HG03571 (cell line): ENCODE results near the gene TMEM253.

Experiments used
- ATAC-seq: cut with Tn5 transposase; IDR thresholded peaks from one replicate; pipeline ENCODE4 v1.9.1; 2021; ENCODE audit not compliant: unreplicated experiment

Gene TMEM253

DNA sequence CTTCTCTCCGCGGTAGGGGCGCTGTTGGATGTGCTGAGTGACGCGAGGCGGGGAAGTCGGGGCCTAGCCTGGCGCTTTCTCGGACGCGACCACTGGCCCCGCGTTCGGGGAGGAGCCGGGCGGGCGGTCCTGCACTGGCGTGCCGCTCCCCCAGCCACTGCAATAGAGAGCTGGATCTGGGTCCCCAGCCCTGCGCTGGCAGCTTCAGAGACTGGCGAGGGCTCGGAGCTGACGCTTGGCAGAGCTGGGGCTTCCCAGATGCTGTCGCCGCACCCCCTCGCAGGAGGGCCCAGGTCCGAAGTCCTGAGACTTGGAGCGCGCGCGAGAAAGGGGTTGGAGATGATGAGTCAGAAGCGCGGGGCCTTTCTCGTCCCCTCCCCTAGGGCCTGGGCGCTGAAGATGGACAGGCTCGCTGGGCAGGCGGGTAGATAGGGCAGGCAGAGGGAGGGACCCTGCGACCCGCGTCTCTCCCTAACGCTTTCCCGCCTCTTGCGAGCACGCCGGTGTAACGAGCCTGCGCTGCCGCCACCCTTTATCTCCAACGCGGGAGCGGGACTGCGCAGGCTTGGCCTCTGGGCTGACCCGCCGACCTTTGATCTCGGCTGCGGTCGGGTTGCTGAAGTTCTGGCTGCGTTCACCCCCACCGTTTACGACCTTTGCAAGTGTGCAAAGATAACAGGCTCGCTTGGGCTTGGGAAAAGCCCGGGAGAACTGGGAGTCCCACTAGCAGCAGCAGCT lies 3.0 kb downstream of the TMEM253 start:
- peak; percentile 87 for ATAC-seq

DNA sequence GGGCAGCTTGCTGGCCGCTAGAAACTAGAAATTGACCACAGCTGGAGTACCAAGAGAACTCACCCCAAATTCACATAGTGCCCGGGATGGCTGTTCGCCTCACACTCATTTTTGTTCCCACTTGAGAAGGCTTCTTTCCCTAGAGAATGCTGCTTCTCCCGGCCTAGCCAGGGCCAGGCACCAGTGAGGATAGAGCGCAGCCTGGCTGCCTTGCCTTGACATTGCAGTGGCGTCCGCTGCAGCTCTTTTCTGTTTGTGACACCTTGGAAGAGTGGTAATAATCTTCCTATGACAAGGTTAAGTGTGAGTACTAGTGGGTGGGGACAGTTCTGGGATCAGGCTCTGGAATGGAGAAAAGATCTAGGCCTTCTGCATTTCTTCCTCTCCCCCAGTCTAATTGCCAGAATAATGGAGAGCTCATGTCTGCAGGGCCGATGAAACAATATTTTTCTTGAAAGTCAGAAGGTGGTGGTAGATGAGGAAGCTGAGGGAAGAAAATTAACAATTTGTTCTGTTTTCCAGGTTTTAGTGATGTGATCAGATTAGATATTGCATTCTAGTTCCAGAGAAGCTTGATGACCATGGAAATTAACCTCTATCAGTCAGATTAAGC lies 3.7 kb downstream of the TMEM253 start:
- ATAC-seq, result peak; percentile 37

DNA sequence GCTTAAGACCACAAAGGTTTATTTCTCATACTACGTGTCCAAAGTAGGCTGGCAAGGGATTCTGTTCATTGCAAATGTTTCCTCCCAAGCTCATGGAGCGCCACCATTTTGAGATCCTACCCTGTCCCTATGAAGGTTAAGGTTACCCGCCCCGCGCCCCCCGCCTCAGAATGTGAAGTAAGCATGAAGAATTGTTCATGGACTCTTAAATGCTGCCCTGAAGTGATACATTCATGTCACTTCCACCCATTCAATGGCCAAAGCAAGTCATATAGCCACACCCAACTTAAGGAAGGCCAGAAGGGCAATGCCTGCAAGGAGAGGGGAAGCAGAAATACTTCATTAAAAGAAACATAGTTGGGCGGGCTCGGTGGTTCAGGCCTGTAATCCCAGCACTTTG lies 4.2 kb downstream of the TMEM253 start:
- no peak for ATAC-seq

DNA sequence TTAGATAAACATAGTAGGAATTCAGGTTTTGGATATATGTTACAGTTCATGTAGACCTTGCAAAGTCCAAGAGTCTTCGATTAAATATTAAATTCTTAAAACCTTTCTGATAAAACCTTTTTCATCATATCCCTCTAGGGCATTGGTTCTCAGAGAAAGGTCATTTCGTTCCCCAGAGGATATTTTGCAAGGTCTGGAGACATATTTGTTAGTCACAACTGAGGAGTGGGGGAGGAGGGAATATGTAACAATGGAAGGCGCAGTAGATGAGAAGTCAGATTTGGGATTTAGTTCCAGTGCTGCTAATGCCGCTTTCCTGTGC lies 5.3 kb downstream of the TMEM253 start:
- ATAC-seq, result no peak

DNA sequence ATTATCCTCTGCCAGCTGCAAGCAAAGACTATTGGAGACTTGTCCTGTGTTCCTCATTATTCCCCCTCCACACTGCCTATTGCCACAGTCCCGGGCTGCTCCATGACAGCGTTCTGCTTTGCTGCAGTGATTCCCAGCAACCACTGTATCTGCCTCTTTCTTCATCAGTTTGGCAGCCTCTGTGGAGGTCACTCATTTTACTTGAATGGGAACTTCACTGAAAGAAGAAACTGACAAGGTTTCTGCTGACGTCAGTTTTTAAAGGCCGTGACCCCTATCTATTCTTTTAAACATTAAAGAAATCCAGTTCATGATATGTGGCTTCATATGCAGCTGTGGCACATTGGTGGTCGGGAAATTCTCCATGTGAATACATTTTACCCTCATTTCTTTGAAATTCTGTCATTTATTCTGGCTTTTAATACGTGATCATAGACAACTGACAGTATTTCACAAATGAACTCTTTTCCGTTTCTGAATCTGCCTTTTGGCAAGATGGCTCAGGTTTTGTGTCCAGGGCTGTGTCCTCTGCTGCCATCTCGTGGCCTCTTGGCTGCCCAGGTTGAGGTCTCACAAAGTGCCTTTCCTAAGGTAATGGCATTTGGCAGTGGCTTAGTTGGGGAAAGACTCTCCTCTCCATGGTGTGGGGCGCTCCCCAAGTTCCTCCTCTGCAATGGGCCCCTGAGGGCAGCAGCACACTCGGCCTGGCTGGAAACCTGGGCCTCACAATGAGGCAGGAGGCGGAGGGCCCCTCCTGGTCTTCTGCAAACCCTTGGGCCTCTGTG lies 5.8 kb downstream of the TMEM253 start:
- ATAC-seq, result no peak

DNA sequence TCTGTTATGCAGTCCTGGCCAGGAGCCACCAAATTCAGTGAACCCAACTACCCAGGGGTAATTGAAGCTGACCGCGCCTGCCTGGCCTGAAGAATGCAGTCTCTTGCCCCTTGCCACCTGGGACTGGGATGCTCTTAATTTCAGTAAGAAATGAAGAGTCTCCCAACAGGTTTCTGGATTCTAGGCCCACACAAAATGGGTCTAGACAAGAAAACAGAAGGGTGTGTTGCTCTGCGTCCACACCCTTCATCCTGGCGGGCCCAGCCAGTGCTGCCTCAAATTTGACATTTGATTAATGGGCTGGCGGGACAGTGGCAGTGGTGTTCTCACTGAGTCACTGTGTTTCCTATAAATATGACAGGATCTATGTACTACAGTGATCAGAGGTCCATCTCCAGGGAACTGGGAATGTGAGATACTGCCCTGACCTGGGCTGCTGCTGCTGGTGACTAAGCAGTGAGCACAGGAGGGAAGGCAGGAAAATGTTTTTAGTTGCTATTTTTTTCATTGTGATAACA lies 6.5 kb downstream of the TMEM253 start:
- ATAC-seq, result no peak

DNA sequence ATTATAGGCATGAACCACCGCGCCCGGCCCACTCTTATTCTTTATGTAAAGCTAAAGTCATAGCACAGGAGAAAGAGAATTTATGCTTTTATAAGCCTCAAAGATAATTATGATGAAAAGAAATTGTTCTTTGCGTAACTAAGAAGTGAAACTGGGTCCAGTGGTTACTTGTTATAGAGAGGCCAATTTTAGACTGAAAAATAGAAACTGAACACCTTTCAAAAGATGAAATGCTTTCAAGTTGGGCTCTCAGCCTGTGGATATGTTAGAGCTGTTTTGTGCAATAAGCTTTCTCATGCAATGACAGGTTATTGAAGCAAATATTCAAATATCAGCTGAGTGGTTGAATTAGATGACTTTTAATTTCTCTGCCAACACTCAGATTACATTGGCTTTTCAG lies 7.9 kb downstream of the TMEM253 start:
- ATAC-seq, result no peak

DNA sequence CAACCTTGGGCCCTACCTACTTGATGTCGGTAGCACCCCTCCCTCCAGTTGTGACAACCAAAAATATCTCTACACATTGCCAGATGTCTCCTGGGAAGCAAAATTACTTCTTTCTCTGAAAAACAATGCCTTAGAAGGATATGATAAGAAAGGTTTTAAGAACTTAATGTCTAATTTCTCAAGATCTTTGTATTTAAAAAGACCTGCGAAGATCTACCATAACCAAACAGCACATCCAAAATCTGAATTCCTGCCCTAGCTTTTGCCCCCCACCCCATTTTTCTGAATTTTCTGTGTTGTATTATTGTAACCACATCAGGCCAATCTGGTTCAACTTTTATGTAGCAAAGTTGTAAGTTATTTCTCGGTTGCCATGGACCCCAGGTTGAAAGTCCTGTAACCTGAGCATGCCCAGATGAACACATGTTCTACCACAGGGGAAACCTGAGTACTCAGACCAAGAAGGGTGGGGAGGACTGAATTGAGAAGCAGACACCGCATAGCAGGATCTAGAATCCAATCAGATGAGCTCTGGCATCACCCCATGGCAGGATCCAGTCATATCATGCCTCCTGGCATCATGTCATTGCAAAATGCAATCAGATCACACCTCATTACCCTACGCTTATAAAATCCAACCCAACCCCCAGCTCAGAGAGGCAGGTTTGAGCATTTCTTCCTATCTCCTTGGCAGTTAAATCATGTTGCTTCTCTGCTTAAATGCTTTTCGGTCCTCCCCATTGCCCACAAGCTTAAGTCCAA lies 8.7 kb downstream of the TMEM253 start:
- no peak for ATAC-seq

DNA sequence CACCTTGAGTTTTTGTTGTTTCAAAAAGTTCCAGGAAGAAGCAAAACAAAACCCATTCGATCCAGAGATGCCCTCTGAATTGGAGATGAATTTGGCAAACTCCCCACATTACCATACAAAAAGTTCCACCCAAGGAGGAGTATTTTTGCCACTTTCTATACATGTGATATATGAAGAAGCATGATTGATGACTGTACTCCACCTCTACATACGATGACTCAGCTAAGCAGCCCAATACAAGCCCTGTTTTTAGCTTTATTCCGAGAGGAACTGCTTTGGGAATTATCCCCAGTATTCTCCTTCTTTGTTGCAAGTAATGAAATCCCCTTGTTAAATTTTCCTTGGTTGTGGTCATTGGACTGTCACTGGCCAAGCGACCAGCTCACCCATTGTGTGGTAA lies 11.4 kb downstream of the TMEM253 start:
- no peak for ATAC-seq

DNA sequence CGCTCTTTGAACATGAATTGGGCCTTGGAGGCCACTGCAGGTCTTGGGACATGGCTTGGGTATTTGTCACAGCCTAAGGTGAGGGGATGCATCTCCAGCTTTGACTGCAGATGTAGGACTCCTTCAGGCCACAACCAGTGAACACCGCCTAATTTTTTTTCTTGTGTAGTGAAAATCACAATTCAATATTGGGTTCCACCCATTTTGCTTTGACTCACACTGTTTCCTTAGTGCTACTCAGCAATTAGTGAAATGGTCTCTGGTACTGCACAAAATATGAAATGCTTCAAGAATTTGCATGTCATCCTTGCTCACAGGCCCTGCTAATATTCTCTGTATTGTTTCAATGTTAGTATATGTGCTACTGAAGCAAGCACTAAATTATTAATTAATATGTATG lies 12.5 kb downstream of the TMEM253 start:
- no peak for ATAC-seq

DNA sequence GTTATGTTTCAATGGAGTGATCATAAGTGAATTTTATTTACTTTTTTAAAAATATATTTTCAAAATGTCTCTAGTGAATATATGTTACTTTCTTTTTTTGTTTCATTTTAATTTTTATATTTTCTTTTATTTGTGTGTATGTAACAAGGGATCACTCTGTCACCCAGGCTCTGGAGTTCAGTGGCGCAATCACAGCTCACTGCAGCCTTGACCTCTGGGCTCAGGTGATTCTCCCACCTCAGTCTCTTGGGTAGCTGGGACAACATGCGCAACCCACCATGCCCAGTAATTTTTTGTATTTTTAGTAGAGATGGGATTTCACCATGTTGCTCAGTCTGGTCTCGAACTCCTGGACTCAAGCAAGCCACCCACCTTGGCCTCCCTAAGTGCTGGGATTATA lies 18.1 kb downstream of the TMEM253 start:
- no peak for ATAC-seq

DNA sequence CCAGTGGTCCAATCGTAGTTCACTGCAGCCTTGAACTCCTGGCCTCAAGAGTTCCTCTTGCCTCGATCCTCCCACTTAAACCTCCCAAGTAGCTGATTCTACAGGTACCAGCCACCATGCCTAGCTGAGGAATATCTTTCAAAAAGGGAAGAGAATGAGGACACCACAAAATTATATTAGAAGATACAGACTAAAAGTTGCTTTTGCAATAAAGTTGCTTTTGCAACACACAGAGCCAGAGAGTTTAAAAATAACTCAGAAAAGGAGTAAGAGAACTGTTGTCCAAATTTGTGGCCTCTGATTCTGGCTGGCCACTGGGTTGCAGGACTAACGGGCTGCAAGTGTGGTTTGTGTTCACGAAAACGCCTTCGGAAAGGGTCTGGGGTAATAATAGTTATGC lies 19.8 kb downstream of the TMEM253 start:
- no peak for ATAC-seq

DNA sequence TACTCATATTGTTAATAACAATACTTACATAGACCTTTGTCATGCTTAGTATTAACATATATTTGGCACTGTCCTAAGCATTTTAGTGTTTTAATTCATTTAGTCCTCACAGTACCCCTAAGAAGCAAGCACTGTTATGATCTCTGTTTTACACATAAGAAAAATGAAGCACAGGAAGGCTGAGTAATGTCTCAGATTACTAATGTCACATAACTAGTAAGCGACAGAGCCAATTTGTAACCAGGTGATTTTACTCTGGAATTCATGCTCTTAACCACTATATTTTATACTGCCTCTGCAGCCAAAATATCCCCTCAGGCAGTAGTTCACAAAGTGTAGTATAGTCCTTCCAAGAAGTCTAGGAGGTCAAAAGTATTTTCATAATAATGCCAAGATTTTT lies 20.3 kb downstream of the TMEM253 start:
- ATAC-seq, result no peak

DNA sequence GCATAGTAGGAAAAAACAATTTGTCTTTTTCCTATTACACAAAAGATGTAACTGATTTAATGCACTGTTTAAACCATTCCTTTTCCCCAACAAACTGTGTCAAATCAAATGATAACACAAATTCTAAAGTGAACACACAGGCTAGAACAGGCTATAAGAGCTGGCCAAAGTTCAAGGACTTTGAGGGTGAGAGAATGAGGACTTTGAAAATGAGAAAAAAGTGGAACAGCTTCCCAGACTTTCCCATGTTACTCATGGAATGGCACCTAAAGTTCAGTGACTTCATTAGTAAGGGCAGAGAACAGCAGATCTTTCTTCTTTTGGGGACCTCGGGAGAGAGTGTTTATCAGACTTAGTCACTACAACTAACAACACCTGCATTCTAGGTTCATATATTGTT lies 22.6 kb downstream of the TMEM253 start:
- ATAC-seq, result no peak

DNA sequence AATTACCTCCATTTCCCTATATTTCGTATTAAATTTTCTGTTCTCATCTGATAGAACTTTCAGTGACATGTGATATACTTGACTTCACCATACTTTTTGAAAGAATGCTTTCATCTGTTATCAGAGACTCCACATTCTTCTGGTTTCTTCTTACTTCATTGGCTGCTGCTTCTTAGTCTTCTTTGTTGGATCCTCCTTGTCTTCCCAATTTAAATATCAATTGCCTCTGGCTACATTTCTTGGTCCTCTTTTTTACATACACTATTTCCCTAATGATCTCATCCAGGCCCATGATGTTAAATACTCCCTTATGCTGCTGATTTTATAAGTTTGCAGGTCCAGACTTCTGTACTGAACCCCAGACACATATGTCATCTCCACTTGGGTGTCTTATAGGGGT lies 33.0 kb downstream of the TMEM253 start:
- ATAC-seq, result no peak

DNA sequence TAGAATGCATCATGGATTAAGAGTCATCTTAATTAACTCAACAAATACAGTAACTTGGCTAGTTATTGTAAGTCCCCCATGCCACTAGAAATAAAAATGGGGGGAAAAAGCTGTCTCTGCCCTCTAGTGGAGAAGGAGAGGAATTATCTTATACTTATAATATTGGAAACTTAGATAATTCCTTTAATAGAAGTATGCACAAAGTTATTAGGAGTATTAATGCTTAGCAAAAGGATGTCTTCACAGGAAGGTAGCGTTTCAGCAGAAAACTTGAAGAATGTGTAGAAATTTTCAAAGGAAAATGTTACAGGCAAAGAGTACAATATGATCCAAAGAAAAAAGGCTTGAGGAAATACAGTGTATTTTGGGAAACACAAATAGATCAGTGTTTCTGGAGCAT lies 35.2 kb downstream of the TMEM253 start:
- no peak for ATAC-seq

DNA sequence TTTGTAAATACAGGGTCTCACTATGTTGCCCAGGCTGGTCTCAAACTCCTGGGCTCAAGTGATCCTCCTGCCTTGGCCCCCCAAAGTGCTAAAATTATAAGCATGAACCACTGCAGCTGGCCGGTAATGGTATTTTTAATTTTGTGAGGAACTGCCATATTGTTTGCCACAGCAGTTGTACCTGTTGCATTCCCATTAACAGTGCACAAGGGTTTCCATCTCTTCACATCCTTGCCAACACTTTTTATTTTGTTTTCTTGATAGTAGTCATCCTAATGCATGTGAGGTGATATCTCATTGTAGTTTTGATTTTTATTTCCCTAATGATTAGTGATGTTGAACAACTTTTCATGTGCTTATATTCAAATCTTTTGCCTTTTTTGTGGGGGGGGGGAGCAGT lies 41.5 kb downstream of the TMEM253 start:
- no peak for ATAC-seq

DNA sequence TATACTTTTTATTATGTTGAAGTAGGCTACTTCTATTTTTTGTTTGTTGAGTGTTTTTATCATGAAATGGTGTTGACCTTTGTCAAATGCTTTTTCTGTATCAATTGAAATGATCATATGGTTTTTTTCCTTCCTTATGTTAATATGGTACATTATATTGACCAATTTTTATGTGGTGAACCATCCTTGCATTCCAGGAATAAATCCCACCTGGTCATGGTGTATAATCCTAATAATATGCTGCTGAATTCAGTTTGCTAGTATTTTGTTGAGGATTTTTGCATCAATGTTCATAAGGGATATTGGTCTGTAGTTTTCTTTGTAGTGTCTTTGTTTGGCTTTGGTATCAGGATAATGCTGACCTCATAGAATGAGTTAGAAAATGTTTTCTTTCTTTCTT lies 44.6 kb downstream of the TMEM253 start:
- no peak for ATAC-seq

DNA sequence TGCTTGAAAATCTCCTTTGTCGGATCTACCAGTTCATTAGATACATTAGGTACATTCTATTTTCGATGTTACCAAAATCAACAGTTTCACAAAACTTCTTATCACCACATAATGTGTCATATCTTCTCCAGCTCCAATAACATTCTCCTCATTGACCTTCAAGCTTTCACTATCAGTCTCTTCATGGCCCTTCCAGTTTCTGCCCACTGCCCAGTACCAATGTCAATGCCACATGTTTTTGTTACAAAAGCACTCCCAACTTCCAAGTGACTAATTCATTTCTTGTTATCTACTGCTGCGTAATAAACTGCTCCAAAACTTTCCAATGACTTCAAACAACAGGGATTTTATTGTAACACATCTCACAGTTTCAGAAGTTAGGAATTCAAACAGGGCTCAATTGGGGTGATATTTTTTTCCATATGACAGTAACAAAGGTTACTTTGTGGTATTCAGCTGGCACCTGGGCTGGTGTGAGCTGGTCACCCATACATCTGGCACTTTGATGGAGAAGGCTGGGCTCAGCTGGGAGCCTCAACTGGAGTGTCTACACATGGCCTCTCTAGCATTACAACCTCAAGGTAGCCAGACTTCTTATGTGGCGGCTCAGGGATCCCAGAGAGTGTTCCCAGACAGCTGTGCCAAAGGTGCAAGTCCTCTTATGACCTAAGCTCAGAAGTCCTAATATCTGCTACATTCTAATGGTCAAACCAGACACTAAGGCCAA lies 48.9 kb downstream of the TMEM253 start:
- ATAC-seq, result no peak
